ENCODE measurements around the gene DDRGK1. TPM values are rescaled to one million over a fixed set of nuclear protein-coding genes. Genes with fewer than 3 reads are reported as not detected.

DDRGK1 gene
- total RNA-seq, 1 donor from 2014 or later, result 84.2 TPM

- Mint-ChIP-seq H3K36me3 (ENCODE audit: unreplicated experiment) (peaks cover 3% of the 10 kb centered on the region), H3K9me3 (ENCODE audit: unreplicated experiment) (no peaks in the 10 kb centered on the region), H3K27me3 (ENCODE audit: unreplicated experiment) (no peaks in the 10 kb centered on the region), H3K4me3 (ENCODE audit: unreplicated experiment) (no peak overlapping the region), H3K27ac (ENCODE audit: unreplicated experiment) (no peak overlapping the region), H3K4me1 (ENCODE audit: unreplicated experiment) (peaks cover 2% of the 10 kb centered on the region)
- no peak for DNase-seq (ENCODE audit: extremely low spot score, unreplicated experiment)
- no peak for TF ChIP-seq CTCF (IDR thresholded peaks at IDR 0.05)
Measured at GRCh38 chr20:3165473-3166337, 38.8 kb downstream of the DDRGK1 start.

DNA sequence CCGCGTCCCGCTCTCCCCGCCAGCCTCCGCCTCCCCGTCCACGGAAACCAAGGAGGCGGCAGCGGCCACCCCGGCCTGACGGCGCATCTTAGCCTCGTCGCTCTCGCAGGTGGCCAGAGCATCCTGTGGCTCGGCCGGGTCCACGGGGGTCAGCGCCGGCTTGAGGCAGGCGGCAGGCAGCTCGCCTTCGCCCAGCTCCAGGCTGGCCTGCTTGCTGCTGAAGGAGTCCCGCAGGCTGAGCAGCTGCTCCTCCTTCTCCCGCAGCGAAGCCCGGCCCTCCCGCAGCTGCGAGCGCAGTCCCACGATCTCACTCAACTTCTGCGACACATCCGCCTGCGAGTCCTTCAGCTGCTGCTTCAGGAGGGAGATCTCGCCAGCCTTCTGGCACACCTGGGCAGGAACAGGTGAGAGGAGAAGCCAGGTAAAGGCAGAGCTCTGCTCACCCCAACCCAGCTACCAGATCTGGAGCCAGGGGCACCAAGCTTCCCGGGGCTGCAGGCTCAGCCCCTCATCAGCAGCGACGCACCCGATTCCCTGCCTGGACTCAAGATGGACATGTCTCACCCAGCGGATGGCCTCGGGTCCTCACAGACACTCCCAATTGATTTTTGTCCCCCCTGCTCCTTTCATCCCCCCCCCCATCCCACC, 39.6 kb downstream of the DDRGK1 start:
- H3K9me3 Mint-ChIP-seq (ENCODE audit: unreplicated experiment), result no peaks in the 10 kb centered on the region
- H3K4me1 Mint-ChIP-seq (ENCODE audit: unreplicated experiment), result peaks cover 4% of the 10 kb centered on the region
- DNase-seq (ENCODE audit: extremely low spot score, unreplicated experiment), result no peak
- no peaks in the 10 kb centered on the region for H3K27me3 Mint-ChIP-seq (ENCODE audit: unreplicated experiment)
- no peak overlapping the region for H3K4me3 Mint-ChIP-seq (ENCODE audit: unreplicated experiment)
- H3K36me3 Mint-ChIP-seq (ENCODE audit: unreplicated experiment), result peaks cover 3% of the 10 kb centered on the region
- H3K27ac Mint-ChIP-seq (ENCODE audit: unreplicated experiment), result no peak overlapping the region
- no peak for TF ChIP-seq CTCF (IDR thresholded peaks at IDR 0.05)

DNA sequence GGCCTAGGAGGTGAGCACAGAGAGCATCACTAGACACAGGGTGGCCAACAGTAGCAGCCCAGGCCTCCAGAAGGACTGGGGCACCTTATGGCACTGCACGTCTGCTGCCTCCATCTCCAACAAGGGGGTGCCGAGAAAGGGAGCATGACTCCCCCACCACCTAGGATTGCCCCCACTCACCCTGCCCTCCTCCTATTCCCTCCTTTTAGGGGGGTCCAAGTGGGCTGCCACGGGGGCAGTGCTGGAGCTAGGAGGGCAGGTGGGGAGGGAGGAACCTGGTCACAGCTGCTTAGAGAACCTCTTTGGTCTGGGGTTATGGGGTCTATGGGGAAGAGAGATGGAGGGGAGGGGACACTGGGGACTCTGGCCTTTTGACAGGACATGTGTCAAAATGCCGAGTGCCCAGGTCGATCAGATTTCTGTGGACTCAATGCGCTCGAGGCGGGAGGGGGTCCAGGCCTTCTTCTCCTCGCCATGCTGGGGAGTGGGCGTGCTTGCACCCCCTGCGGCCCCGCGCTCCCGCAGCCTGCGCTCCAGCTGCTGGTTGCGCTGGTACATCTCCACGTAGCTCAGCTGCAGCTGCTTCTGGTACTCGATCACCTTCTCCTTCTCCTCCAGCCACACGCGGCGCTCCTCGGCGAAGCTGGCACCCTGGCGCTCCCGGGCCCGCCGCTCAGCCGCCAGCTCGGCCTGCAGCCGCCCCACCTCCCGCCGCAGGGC, 40.3 kb downstream of the DDRGK1 start:
- peaks cover 7% of the 10 kb centered on the region for H3K4me1 Mint-ChIP-seq (ENCODE audit: unreplicated experiment)
- no peak for TF ChIP-seq CTCF (IDR thresholded peaks at IDR 0.05)
- H3K27me3 Mint-ChIP-seq (ENCODE audit: unreplicated experiment), result no peaks in the 10 kb centered on the region
- H3K36me3 Mint-ChIP-seq (ENCODE audit: unreplicated experiment), result peaks cover 3% of the 10 kb centered on the region
- H3K9me3 Mint-ChIP-seq (ENCODE audit: unreplicated experiment), result no peaks in the 10 kb centered on the region
- H3K4me3 Mint-ChIP-seq (ENCODE audit: unreplicated experiment), result no peak overlapping the region
- no peak overlapping the region for H3K27ac Mint-ChIP-seq (ENCODE audit: unreplicated experiment)
- DNase-seq (ENCODE audit: extremely low spot score, unreplicated experiment), result no peak

- Mint-ChIP-seq H3K4me3 (ENCODE audit: unreplicated experiment) (no peak overlapping the region), H3K4me1 (ENCODE audit: unreplicated experiment) (peaks cover 13% of the 10 kb centered on the region), H3K36me3 (ENCODE audit: unreplicated experiment) (no peaks in the 10 kb centered on the region), H3K27ac (ENCODE audit: unreplicated experiment) (no peak overlapping the region), H3K27me3 (ENCODE audit: unreplicated experiment) (no peaks in the 10 kb centered on the region), H3K9me3 (ENCODE audit: unreplicated experiment) (no peaks in the 10 kb centered on the region)
- DNase-seq (ENCODE audit: extremely low spot score, unreplicated experiment), result no peak
- no peak for TF ChIP-seq CTCF (IDR thresholded peaks at IDR 0.05)
Measured at GRCh38 chr20:3163099-3164042, 41.1 kb downstream of the DDRGK1 start.

Measured in osteocyte (in vitro differentiated cells).